HCT116 (cell line): Measurements from ENCODE around the gene CT47A1. TPM values are rescaled to one million over a fixed set of nuclear protein-coding genes. Genes with fewer than 3 reads are reported as not detected.

Experiments
- ATAC-seq: fragments of 200-7000 bp; cut with Tn5 transposase; 2 replicates; pipeline ENCODE4 v1.9.1; 2020; ENCODE audit warnings: mild to moderate bottlenecking, moderate library complexity
- BruUV-seq: library from RNA; stranded (reverse); fragments of 400-500 nt; replicated peaks from 2 replicates; lab custom pipeline; 2021; lab: Mats Ljungman, UMichigan
- CTCF ChIA-PET: fragments of 300-600 bp; sonication (Branson Sonifier 250); formaldehyde crosslinking; loops from one replicate; lab custom pipeline; 2021; ENCODE audit warnings: antibody characterized with exemption; lab: Charles Lee
- POLR2A ChIA-PET: fragments of 300-600, 350-600 bp; sonication (Branson Sonifier 250); formaldehyde crosslinking; loops from one replicate; lab custom pipeline; 2021; ENCODE audit warnings: antibody characterized with exemption; lab: Charles Lee
- RAD21 ChIA-PET, 2 experiments: fragments of 300-600 bp; sonication (Branson Sonifier 250); formaldehyde crosslinking; loops; one replicate each; lab custom pipeline; 2023; ENCODE audit warnings: low total read pairs in 2 of 2; ENCODE audit not compliant: uncharacterized antibody in 2 of 2, unreplicated experiment in 2 of 2, low non-redundant PET in 1 of 2; lab: Charles Lee
- DNase-seq: peaks from one replicate; pipeline ENCODE4 v3.0.0-alpha.2; 2010; ENCODE audit warnings: low read depth, low spot score
- H2AFZ ChIP-seq: fragments of 200-600 bp; shearing (Covaris generic), sonication (generic); 2 replicates; pipeline ENCODE4 v1.6.1; 2017; ENCODE audit warnings: low read depth, mixed run types, mixed read lengths, antibody characterized with exemption, low read length; ENCODE audit not compliant: poor library complexity, severe bottlenecking
- H3K27ac ChIP-seq: 2 replicates; pipeline ENCODE4 v1.5.1; 2012; ENCODE audit warnings: low read depth, low read length
- H3K27me3 ChIP-seq: fragments of 200-600 bp; sonication (generic); 2 replicates; pipeline ENCODE4 v1.6.1; 2016; ENCODE audit warnings: mixed run types, low read length, mixed read lengths; ENCODE audit not compliant: insufficient read depth
- H3K36me3 ChIP-seq, 2 experiments: fragments of 200-500 bp in 1 of 2; fragments of 200-600 bp in 1 of 2; sonication (Bioruptor generic) in 1 of 2; sonication (generic) in 1 of 2; 2 replicates each; pipeline versions ENCODE4 v1.5.1 to v1.6.1; 2014 to 2016; ENCODE audit warnings: low read length in 2 of 2, inconsistent platforms in 1 of 2, mixed read lengths in 1 of 2, mixed run types in 1 of 2; ENCODE audit not compliant: insufficient read depth in 2 of 2, control insufficient read depth in 1 of 2
- H3K4me1 ChIP-seq, 2 experiments: fragments of 200-600 bp in 1 of 2; sonication (generic) in 1 of 2; 2 replicates each; pipeline versions ENCODE4 v1.5.1 to v1.6.1; 2012 to 2017; ENCODE audit warnings: low read length in 2 of 2, inconsistent platforms in 1 of 2, mild to moderate bottlenecking in 1 of 2, mixed read lengths in 1 of 2, mixed run types in 1 of 2, moderate library complexity in 1 of 2; ENCODE audit not compliant: insufficient read depth in 2 of 2, control insufficient read depth in 1 of 2
- H3K4me2 ChIP-seq: fragments of 200-600 bp; sonication (generic); 2 replicates; pipeline ENCODE4 v1.6.1; 2017; ENCODE audit warnings: mixed run types, low read length, mixed read lengths
- H3K4me3 ChIP-seq, 2 experiments: fragments of 200-600 bp in 1 of 2; sonication (generic) in 1 of 2; replicated peaks in 1 of 2; 2 replicates each; pipeline ENCODE4 v1.5.1; 2011 to 2016; ENCODE audit warnings: low read length in 2 of 2, control low read depth in 1 of 2, low read depth in 1 of 2, mild to moderate bottlenecking in 1 of 2, mixed read lengths in 1 of 2, mixed run types in 1 of 2
- H3K79me2 ChIP-seq: fragments of 200-600 bp; sonication (generic); 2 replicates; pipeline ENCODE4 v1.6.1; 2017; ENCODE audit warnings: mild to moderate bottlenecking, mixed run types, low read length, moderate library complexity, mixed read lengths; ENCODE audit not compliant: insufficient read depth
- H3K9ac ChIP-seq: fragments of 200-600 bp; sonication (generic); 2 replicates; pipeline ENCODE4 v1.6.1; 2016; ENCODE audit warnings: low read length, mixed read lengths
- H3K9me2 ChIP-seq: fragments of 200-600 bp; sonication (generic), shearing (Covaris generic); 2 replicates; pipeline ENCODE4 v1.6.1; 2017; ENCODE audit warnings: mixed run types, mild to moderate bottlenecking, moderate library complexity; ENCODE audit not compliant: insufficient read depth
- H3K9me3 ChIP-seq, 2 experiments: fragments of 200-500 bp in 1 of 2; fragments of 200-600 bp in 1 of 2; sonication (Bioruptor generic) in 1 of 2; sonication (generic) in 1 of 2; 2 replicates each; pipeline ENCODE4 v1.6.1; 2014 to 2017; ENCODE audit warnings: low read length in 2 of 2, mixed read lengths in 2 of 2, inconsistent platforms in 1 of 2, low read depth in 1 of 2, mild to moderate bottlenecking in 1 of 2, mixed run types in 1 of 2, moderate library complexity in 1 of 2; ENCODE audit not compliant: control insufficient read depth in 1 of 2, insufficient read depth in 1 of 2
- H4K20me1 ChIP-seq: fragments of 200-600 bp; sonication (generic), shearing (Covaris generic); 2 replicates; pipeline ENCODE4 v1.6.1; 2017; ENCODE audit warnings: mixed run types, mild to moderate bottlenecking, moderate library complexity; ENCODE audit not compliant: insufficient read depth
- FOSL1 ChIP-seq: IDR thresholded peaks from 2 replicates; pipeline ENCODE4 v1.6.1; 2012; ENCODE audit warnings: low read depth
- JUND ChIP-seq: IDR thresholded peaks from 2 replicates; pipeline ENCODE4 v1.6.1; 2012
- RAD21 ChIP-seq: IDR thresholded peaks from 2 replicates; pipeline ENCODE4 v1.6.1; 2012; ENCODE audit warnings: low read depth, mild to moderate bottlenecking
- TCF7L2 ChIP-seq: IDR thresholded peaks from 2 replicates; pipeline ENCODE4 v1.7.0; 2011; ENCODE audit warnings: borderline replicate concordance, inconsistent platforms; ENCODE audit not compliant: insufficient read depth, insufficient read length; ENCODE audit errors: extremely low read depth
- YY1 ChIP-seq: IDR thresholded peaks from 2 replicates; pipeline ENCODE4 v1.6.1; 2011; ENCODE audit warnings: low read length, low read depth, moderate library complexity, mild to moderate bottlenecking; ENCODE audit not compliant: insufficient replicate concordance; ENCODE audit errors: extremely low read depth
- ZFX ChIP-seq: fragments of 450-650 bp; IDR thresholded peaks from 2 replicates; pipeline ENCODE4 v1.6.1; 2017
- ZNF274 ChIP-seq: fragments of 200-500 bp; sonication (Bioruptor generic); IDR thresholded peaks from 2 replicates; pipeline ENCODE4 v1.6.1; 2014; ENCODE audit warnings: mild to moderate bottlenecking, low read depth, low read length, inconsistent platforms
- intact Hi-C: fragments of 100-400 bp; cut with micrococcal nuclease; formaldehyde crosslinking; loops from 2 replicates; pipeline ENCODE4 v1.10.0; 2022
- total RNA-seq: library from RNA; stranded (reverse); gene quantifications from one replicate; pipeline ENCODE4 v1.2.1, GENCODE V29; 2021; ENCODE audit not compliant: unreplicated experiment
- TF ChIP-seq, protein P1 (sequence below): IDR thresholded peaks from 2 replicates; pipeline ENCODE4 v1.6.1; 2011; ENCODE audit warnings: mild to moderate bottlenecking, low read length, moderate library complexity; ENCODE audit not compliant: insufficient replicate concordance; ENCODE audit errors: extremely low read depth
- TF ChIP-seq, protein P2 (sequence below): IDR thresholded peaks from 2 replicates; pipeline ENCODE4 v1.6.1; 2012
- TF ChIP-seq, protein P3 (sequence below): IDR thresholded peaks from 2 replicates; pipeline ENCODE4 v1.6.1; 2012; ENCODE audit warnings: low read depth

Gene CT47A1
- total RNA-seq, 1 experiment from 2014 or later: not detected

DNA sequence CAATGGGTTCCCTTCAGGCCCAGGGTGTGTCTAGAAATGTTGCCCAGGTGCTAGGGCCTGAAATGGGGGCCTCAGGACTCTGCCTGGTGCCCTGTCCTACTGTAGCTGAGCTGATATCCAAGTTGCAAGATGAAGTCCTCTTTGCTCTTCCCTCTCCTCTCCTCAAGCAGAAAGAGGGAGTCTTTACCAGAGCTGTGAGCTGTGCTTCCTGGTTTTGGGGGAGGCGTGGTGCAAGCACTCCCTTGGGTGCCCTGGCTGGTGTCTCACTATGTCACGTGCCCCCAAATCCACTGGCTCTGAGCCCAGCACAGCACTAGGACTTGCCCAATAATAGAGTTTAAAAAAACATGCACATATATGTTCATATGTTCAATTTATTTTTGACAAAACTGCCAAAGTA is 29.3 kb upstream of the CT47A1 start (continued):
- TF ChIP-seq ZNF274 (no peak), JUND (no peak), FOSL1 (no peak)
- TF ChIP-seq, protein P1, sequence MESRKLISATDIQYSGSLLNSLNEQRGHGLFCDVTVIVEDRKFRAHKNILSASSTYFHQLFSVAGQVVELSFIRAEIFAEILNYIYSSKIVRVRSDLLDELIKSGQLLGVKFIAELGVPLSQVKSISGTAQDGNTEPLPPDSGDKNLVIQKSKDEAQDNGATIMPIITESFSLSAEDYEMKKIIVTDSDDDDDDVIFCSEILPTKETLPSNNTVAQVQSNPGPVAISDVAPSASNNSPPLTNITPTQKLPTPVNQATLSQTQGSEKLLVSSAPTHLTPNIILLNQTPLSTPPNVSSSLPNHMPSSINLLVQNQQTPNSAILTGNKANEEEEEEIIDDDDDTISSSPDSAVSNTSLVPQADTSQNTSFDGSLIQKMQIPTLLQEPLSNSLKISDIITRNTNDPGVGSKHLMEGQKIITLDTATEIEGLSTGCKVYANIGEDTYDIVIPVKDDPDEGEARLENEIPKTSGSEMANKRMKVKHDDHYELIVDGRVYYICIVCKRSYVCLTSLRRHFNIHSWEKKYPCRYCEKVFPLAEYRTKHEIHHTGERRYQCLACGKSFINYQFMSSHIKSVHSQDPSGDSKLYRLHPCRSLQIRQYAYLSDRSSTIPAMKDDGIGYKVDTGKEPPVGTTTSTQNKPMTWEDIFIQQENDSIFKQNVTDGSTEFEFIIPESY: no peak
- TF ChIP-seq, protein P2, sequence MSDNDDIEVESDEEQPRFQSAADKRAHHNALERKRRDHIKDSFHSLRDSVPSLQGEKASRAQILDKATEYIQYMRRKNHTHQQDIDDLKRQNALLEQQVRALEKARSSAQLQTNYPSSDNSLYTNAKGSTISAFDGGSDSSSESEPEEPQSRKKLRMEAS: no peak

DNA sequence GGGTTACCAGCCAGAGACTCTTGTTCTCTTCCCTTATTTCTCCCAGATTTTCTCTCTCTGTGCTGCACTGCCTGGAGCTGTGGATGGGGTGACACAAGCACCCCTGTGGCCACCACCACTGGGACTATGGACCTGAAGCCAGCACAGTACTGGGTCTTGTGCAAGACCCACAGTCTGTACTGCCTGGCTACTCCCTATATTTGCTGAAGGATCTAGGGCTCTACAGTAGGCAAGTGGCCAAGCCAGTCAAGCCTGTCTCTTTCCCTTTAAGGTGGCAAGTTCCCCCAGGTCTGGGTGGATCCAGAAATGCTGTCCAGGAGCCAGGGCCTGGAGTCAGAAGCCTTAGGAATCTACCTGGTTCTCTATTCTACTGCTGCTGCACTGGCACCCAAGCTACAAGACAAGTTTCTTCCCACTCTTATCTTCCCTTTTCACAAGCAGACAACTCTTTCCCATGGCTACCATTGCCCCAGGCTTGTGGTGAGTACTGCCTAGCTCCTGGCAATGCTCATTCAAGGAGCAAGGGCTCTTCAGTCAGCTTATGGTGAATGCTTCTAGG is 28.4 kb upstream of the CT47A1 start:
- Histone ChIP-seq H3K79me2 (no peaks in the 10 kb centered on the region), H3K27ac (no peak overlapping the region), H4K20me1 (no peaks in the 10 kb centered on the region), H3K4me2 (no peak overlapping the region), H3K9ac (no peak overlapping the region), H3K4me3 (no peak overlapping the region), H3K9me3 (no peaks in the 10 kb centered on the region), H3K27me3 (no peaks in the 10 kb centered on the region), H2AFZ (no peak overlapping the region), H3K9me2 (no peaks in the 10 kb centered on the region), H3K4me1 (no peaks in the 10 kb centered on the region), H3K36me3 (no peaks in the 10 kb centered on the region)
- CTCF ChIA-PET: no interaction called here
- no peak for DNase-seq
- no TSS peak for BruUV-seq
- no peak for ATAC-seq
- intact Hi-C loops: no loop called here
- RAD21 ChIA-PET: no interaction called here
- TF ChIP-seq, protein P1: no peak
- TF ChIP-seq ZFX (no peak), YY1 (no peak), RAD21 (no peak), FOSL1 (no peak), TCF7L2 (no peak)
- TF ChIP-seq, protein P3, sequence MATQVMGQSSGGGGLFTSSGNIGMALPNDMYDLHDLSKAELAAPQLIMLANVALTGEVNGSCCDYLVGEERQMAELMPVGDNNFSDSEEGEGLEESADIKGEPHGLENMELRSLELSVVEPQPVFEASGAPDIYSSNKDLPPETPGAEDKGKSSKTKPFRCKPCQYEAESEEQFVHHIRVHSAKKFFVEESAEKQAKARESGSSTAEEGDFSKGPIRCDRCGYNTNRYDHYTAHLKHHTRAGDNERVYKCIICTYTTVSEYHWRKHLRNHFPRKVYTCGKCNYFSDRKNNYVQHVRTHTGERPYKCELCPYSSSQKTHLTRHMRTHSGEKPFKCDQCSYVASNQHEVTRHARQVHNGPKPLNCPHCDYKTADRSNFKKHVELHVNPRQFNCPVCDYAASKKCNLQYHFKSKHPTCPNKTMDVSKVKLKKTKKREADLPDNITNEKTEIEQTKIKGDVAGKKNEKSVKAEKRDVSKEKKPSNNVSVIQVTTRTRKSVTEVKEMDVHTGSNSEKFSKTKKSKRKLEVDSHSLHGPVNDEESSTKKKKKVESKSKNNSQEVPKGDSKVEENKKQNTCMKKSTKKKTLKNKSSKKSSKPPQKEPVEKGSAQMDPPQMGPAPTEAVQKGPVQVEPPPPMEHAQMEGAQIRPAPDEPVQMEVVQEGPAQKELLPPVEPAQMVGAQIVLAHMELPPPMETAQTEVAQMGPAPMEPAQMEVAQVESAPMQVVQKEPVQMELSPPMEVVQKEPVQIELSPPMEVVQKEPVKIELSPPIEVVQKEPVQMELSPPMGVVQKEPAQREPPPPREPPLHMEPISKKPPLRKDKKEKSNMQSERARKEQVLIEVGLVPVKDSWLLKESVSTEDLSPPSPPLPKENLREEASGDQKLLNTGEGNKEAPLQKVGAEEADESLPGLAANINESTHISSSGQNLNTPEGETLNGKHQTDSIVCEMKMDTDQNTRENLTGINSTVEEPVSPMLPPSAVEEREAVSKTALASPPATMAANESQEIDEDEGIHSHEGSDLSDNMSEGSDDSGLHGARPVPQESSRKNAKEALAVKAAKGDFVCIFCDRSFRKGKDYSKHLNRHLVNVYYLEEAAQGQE: no peak
- POLR2A ChIA-PET: no interaction called here
